GM18505 (cell line): ENCODE results near the gene CFAP251.
"Not testable (repeated sequence)": the region's sequence is repeated elsewhere in the genome, so short reads cannot be mapped to it uniquely, and the experiment has no call there.

Source experiments
- ATAC-seq: cut with Tn5 transposase; IDR thresholded peaks from one replicate; pipeline ENCODE4 v1.9.1; 2021; ENCODE audit not compliant: unreplicated experiment
- POLR2A ChIP-seq: IDR thresholded peaks from 4 replicates; pipeline ENCODE4 v1.6.1; 2011; ENCODE audit warnings: borderline replicate concordance; ENCODE audit not compliant: insufficient read depth, insufficient read length; ENCODE audit errors: extremely low read depth

CFAP251 gene

DNA sequence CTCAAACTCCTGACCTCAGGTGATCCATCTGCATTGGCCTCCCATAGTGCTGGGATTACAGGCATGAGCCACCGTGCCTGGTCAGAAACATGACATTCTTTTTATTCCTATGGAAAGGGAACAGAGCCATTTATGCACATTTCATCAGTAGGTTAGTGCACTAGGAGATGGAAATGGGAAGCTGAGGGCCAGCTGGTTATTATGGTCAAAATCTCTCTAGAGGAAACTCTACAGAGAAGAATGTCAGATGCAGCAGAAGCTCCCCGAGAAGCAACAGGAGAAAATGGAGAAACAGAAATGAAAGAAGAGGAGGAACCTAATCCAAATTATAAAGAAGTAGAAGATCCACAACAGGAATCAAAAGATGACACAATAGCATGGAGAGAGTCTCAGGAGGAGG lies 2.7 kb downstream of the CFAP251 start:
- no peak for TF ChIP-seq POLR2A
- no peak for ATAC-seq

- no peak for TF ChIP-seq POLR2A
- no peak for ATAC-seq
Measured at GRCh38 chr12:121925358-121925695, 6.9 kb downstream of the CFAP251 start.

DNA sequence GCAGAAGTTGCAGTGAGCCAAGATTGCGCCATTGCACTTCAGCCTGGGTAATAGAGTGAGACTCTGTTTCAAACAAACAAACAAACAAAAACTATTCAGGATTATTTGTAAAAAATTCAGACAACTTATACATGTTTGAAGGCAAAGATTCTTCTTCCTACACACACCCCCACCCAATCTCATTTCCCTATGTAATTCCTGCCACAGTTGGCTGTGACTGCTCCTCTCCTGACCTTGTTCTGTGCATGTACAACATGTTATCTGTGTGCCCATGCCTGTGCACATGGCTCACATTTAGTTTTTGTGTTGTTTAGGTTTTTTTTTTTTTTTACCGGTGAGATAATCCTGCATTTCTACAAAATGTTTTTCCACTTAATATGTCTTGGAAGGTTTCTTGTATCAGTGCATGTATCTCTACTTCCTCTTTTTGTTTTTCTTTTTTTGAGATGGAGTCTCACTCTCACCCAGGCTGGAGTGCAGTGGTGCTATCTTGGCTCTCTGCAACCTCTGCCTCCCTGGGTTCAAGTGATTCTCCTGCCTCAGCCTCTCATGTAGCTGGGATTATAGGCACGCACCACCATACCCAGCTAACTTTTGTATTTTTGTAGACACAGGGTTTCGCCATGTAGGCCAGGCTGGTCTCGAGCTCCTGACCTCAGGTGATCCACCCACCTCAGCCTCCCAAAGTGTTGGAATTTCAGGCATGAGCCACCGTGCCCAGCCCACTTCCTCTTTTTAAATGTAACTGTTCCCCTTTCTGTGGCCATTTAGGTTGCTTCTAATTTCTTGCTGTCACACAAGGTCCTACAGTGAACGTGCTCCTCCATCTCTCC lies 8.7 kb downstream of the CFAP251 start:
- ATAC-seq = no peak
- TF ChIP-seq POLR2A = no peak

- no peak for ATAC-seq
- TF ChIP-seq POLR2A = no peak
Measured at GRCh38 chr12:121927813-121928212, 9.4 kb downstream of the CFAP251 start.

DNA sequence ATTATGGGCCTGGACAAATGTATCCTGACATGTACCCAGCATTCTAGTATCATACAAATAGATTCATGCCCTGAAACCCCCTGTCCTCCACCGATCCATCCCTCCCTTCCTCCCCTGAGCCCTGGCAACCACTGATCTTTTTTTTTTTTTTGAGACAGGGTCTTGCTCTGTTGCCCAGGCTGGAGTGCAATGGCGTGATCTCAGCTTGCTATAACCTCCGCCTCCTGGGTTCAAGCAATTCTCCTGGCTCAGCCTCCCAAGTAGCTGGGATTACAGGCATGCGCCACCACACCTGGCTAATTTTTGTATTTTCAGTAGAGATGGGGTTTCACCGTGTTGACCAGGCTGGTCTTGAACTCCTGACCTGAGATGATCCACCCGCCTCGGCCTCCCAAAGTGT lies 11.2 kb downstream of the CFAP251 start:
- ATAC-seq = not testable (repeated sequence)

DNA sequence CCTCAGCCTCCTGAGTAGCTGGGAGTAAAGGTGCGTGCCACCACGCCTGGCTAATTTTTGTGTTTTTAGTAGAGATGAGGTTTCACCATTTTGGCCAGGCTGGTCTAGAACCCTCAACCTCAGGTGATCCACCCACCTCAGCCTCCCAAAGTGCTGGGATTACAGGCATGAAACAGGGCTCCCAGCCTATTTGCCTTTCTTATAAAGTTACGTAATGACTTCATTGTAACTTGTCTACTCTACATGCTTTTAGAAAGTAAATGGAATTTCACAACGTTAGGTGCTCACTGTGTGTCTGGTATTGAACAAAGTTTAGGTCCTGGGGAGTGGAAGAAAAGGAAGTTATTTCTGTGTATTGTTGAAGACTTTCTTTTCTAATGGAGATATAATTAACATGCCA lies 12.5 kb downstream of the CFAP251 start:
- no peak for ATAC-seq
- TF ChIP-seq POLR2A = no peak

DNA sequence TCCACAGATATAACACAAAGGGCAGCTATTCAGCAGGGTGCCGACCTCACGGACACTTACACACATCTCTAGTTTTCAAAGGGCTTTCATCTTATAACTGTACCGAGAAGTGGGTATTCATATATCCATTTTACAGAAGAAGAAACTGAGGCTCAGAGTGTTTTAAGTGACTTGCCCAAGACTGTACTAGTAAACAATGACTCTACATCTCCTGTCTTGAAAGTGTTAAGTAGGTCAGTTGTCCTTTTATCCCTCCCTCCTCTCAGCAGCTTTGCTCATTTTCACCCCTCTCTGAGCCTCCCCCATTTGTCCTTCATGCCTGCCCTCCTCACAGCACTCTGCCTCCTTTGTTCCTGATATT lies 13.8 kb downstream of the CFAP251 start:
- ATAC-seq = no peak
- no peak for TF ChIP-seq POLR2A

GRCh38 chr12:121932914-121933521 lies 14.6 kb downstream of the CFAP251 start:
- ATAC-seq = no peak
- TF ChIP-seq POLR2A = no peak

DNA sequence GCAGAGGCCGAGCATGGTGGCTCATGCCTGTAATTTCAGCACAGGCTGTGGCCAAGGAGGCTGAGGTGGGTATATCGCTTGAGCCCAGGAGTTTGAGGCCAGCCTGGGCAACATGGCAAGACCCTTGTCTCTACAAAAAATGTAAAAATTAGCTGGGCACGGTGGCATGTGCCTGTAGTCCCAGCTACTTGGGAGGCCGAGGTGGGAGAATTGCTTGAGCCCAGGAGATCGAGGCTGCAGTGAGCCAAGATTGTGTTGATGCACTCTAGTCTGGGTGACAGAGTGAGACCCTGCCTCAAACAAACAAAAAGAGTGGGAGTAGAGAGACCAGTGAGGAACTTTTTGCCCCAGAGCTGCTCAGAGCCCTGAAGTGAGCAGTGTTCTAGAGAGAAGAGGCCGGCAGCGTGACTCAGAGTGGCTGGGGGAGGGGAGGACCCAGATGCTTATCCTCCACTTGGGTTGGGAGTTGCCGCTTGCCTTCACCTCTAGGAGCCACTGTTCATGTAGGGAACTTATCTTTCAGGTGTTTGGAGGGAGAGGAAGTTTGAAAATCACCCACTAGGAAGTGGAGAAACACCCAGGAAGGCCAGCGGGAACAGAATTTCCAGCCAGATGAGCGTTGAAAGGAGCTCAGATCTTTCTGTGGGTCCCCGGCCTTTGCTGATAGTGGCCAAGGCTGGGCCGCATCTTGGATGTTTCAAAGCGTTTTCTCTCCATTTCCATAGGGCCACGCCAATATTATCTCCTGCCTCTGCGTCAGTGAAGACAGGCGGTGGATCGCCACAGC lies 15.3 kb downstream of the CFAP251 start:
- TF ChIP-seq POLR2A = no peak

GRCh38 chr12:121934309-121934664 lies 15.9 kb downstream of the CFAP251 start:
- no peak for TF ChIP-seq POLR2A
- no peak for ATAC-seq

More for the DNA sequence above, 15.3 kb downstream of the CFAP251 start:
- ATAC-seq = no peak

DNA sequence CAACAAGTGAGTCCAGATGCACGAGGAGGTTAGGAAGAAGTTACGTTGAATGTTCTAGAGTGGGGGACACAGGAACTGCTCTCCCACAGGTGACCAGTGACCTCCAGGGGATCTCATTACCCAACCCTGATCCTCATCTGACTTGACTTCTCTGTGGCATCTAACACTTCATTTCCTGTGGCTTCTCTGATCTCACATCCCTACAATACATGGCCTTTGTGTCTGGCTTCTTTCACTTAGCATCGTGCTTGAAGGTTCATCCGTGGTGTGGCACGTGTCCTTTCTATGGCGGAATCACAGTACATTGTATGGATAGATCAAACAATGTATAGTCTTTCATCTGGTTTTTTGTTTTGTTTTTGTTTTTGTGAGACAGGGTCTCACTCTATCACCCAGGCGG lies 19.3 kb downstream of the CFAP251 start:
- no peak for TF ChIP-seq POLR2A
- ATAC-seq = no peak

GRCh38 chr12:121939186-121939585 lies 20.8 kb downstream of the CFAP251 start:
- ATAC-seq = no peak
- no peak for TF ChIP-seq POLR2A

DNA sequence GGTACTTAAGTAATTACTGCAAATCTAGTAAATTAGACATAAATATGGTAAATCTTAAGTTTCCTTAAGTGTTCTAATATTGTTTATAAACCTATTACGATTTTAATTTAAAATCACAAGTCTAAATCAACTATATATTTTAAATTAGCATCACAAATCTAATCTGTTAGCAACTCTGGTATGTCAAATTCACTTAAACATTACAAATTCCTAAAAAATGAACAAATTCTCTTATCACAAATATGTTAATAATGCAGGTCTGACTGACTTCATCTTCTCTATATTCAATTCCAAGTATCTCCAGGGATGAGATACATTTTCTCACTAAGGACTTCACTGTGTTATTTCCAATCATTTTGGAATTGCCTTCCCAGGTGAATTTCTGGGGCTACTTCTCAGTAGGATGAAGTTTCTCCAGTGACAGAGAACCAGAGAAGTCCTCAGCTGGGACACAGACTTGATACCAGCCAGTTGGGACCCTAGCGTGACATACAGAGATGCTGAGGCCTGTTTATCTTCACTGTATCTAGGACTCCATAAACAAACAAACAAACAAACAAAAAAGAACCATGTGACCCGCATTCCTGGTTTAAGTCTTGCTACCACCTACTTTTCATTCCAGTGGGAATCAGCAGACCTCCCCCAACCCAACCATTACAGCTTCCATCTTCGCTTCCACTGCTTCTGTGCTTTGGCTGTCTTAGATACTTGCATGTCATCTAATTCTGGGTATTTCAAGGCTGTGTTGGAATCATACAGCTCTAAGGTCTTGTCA lies 21.8 kb downstream of the CFAP251 start:
- no peak for ATAC-seq
- TF ChIP-seq POLR2A = no peak

- TF ChIP-seq POLR2A = no peak
- ATAC-seq = no peak
Measured at GRCh38 chr12:121942145-121942718, 23.8 kb downstream of the CFAP251 start.

DNA sequence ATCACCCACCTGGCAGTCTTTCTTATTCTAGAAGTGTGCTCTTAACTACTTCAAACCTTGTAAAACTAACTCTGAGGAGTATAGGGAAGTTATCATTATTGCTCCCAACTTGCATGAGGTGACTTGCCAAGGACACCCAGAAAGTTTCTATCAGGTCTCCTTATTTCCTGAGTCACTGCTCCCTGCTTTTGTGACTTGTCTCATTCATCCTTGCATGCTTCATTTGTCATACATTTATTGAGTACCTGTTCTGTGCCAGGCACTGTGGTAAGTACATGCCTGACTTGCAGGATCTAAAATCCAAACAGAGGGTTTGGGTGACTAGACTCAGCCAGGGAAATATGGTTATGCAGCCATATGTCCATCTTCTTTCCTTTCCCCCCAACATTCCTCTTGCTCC lies 25.5 kb downstream of the CFAP251 start:
- no peak for ATAC-seq
- TF ChIP-seq POLR2A = no peak
